ENCODE data around the gene STXBP5.

GRCh38 chr6:147180926-147181325, 23.3 kb upstream of the STXBP5 start:
- no peak for TF ChIP-seq CTCF (IDR thresholded peaks at IDR 0.05)
- no peak for TF ChIP-seq POLR2A (IDR thresholded peaks at IDR 0.05)
- no peak for TF ChIP-seq POLR2AphosphoS5 (IDR thresholded peaks at IDR 0.05)
